GM12891 (cell line): ENCODE data around the gene HBEGF.

Experiments
- POLR2A ChIP-seq: IDR thresholded peaks from 2 replicates; pipeline ENCODE4 v1.6.1; 2011; ENCODE audit warnings: low read depth, low read length, control low read depth
- POLR2AphosphoS5 ChIP-seq: IDR thresholded peaks from 2 replicates; pipeline ENCODE4 v1.6.1; 2011; ENCODE audit warnings: low read depth, low read length, control low read depth
- POU2F2 ChIP-seq: IDR thresholded peaks from 2 replicates; pipeline ENCODE4 v1.6.1; 2011; ENCODE audit warnings: low read depth, mild to moderate bottlenecking, control low read depth, low read length, moderate library complexity
- TAF1 ChIP-seq: IDR thresholded peaks from 2 replicates; pipeline ENCODE4 v1.6.1; 2011; ENCODE audit warnings: low read depth, low read length, control low read depth

- TF ChIP-seq POLR2AphosphoS5 (no peak), POLR2A (no peak), POU2F2 (no peak), TAF1 (no peak)
These were observed 23.4 kb downstream of the HBEGF start for GRCh38 chr5:140322751-140323731.
